MCF 10A (cell line): ENCODE results near the gene TELO2. TPM values are rescaled to one million over a fixed set of nuclear protein-coding genes. Genes with fewer than 3 reads are reported as not detected.

Experiments used
- BruUV-seq: library from RNA; stranded (reverse); fragments of 400-500 nt; replicated peaks from 2 replicates; lab custom pipeline; 2021; lab: Mats Ljungman, UMichigan
- CTCF ChIA-PET: fragments of 300-600 bp; sonication (Branson Sonifier 250); formaldehyde crosslinking; extraction: SDS; loops from one replicate; lab custom pipeline; 2021; ENCODE audit warnings: antibody characterized with exemption, inconsistent platforms; lab: Yijun Ruan, JAX
- POLR2A ChIA-PET: fragments of 300-600, 350-650 bp; sonication (Branson Sonifier 250); formaldehyde crosslinking; extraction: SDS; loops from one replicate; lab custom pipeline; 2020; ENCODE audit warnings: antibody characterized with exemption, inconsistent platforms; lab: Yijun Ruan, JAX
- DNase-seq: peaks from one replicate; pipeline ENCODE4 v3.0.0-alpha.2; 2018; ENCODE audit not compliant: unreplicated experiment
- H3K27ac Mint-ChIP-seq: one replicate; pipeline ENCODE4 v1.8.0; 2022; ENCODE audit warnings: mild to moderate bottlenecking, low read depth, mixed read lengths; ENCODE audit not compliant: unreplicated experiment
- H3K27me3 Mint-ChIP-seq: one replicate; pipeline ENCODE4 v1.8.0; 2022; ENCODE audit warnings: mixed read lengths; ENCODE audit not compliant: insufficient read depth, unreplicated experiment
- H3K36me3 Mint-ChIP-seq: one replicate; pipeline ENCODE4 v1.8.0; 2022; ENCODE audit warnings: mild to moderate bottlenecking, moderate library complexity, mixed read lengths; ENCODE audit not compliant: insufficient read depth, unreplicated experiment
- H3K4me1 Mint-ChIP-seq: one replicate; pipeline ENCODE4 v1.8.0; 2022; ENCODE audit warnings: mixed read lengths; ENCODE audit not compliant: insufficient read depth, unreplicated experiment
- H3K4me3 Mint-ChIP-seq: one replicate; pipeline ENCODE4 v1.8.0; 2022; ENCODE audit warnings: mild to moderate bottlenecking, moderate library complexity, mixed read lengths; ENCODE audit not compliant: unreplicated experiment
- H3K9me3 Mint-ChIP-seq: one replicate; pipeline ENCODE4 v1.8.0; 2022; ENCODE audit warnings: mixed read lengths; ENCODE audit not compliant: unreplicated experiment
- intact Hi-C: fragments of 100-400 bp; cut with micrococcal nuclease; formaldehyde crosslinking; loops from 2 replicates; pipeline ENCODE4 v1.14.1; 2022
- total RNA-seq: library from RNA; stranded (reverse); gene quantifications from 2 replicates; pipeline ENCODE4 v1.2.3, GENCODE V29; 2022
- TF ChIP-seq, protein P1 (sequence below): fragments of 200-600 bp; IDR thresholded peaks from one replicate; pipeline ENCODE4 v1.8.0; 2022; ENCODE audit warnings: antibody characterized with exemption, mild to moderate bottlenecking; ENCODE audit not compliant: unreplicated experiment

The TELO2 gene
- total RNA-seq, 1 experiment from 2014 or later: 31.3 TPM

DNA sequence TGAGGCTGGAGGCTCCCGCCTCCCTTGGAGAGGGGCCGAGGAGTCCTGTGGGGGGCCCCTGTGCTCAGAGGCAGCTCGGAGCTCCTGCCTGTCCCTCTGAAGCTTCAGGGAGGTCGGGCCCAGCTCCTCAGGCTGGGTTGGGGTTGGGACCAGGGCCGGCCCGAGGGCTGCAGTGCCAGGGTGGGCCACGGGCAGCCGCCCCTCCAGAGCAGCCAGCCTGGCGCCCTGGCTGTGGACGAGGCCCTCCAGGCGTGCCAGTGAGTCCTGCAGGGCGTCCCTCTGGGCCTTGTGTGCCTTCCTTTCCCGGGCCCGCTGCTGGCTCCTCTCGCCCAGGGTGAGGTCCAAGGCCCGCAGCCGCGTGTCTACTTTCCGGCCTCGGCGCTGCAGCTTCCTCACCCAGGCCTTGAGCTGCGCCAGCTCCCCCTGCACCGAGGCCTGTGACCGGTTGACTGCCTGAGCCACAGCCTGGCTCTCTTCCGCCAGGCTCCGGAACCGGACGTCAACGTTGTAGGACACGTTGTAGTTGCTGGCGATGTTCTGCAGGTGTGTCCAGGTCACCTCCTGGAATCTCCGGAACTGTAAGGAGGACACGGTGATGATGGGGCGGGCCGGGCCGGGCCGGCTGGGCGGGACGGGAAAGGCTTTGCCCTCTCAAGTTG is 5.6 kb upstream of the TELO2 start:
- ChIA-PET POLR2A (no interaction called here), CTCF (no interaction called here)
- no peak overlapping the region for H3K27ac Mint-ChIP-seq
- H3K27me3 Mint-ChIP-seq: no peaks in the 10 kb centered on the region
- intact Hi-C loops: no loop called here
- H3K4me1 Mint-ChIP-seq: no peaks in the 10 kb centered on the region
- TF ChIP-seq, protein P1, sequence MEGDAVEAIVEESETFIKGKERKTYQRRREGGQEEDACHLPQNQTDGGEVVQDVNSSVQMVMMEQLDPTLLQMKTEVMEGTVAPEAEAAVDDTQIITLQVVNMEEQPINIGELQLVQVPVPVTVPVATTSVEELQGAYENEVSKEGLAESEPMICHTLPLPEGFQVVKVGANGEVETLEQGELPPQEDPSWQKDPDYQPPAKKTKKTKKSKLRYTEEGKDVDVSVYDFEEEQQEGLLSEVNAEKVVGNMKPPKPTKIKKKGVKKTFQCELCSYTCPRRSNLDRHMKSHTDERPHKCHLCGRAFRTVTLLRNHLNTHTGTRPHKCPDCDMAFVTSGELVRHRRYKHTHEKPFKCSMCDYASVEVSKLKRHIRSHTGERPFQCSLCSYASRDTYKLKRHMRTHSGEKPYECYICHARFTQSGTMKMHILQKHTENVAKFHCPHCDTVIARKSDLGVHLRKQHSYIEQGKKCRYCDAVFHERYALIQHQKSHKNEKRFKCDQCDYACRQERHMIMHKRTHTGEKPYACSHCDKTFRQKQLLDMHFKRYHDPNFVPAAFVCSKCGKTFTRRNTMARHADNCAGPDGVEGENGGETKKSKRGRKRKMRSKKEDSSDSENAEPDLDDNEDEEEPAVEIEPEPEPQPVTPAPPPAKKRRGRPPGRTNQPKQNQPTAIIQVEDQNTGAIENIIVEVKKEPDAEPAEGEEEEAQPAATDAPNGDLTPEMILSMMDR: no peak
- no peak for DNase-seq
- no TSS peak for BruUV-seq
- H3K9me3 Mint-ChIP-seq: no peaks in the 10 kb centered on the region
- H3K36me3 Mint-ChIP-seq: no peaks in the 10 kb centered on the region
- no peak overlapping the region for H3K4me3 Mint-ChIP-seq

DNA sequence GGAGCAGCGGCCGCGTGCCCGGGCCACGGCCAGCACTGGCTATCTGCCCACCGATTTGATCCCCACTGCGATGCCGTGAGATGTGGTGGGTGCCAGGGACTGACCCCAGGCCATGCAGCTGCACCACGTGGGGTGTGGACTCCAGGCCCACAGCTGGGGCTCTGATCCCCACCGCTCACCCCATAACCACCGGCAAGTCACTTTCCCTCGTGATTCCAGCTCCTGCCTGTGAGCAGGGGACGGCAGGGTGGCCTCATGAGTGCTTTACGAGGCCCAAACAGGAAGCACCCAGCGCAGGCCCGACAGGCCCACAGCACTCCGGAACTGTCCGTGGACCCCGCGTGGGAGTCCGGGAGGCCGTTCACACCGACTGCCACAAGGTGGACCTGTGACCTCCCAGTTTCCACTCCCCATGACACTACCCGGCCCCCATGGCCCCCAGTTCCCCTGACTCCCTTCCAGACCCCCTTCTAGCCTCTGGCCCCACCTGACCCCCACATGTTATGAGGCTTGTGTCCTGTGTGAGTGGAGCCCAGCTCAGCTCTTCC is 5.0 kb upstream of the TELO2 start:
- no peak overlapping the region for H3K4me3 Mint-ChIP-seq
- no peak for DNase-seq
- TF ChIP-seq, protein P1: no peak
- H3K9me3 Mint-ChIP-seq: no peaks in the 10 kb centered on the region
- intact Hi-C loops: no loop called here
- H3K4me1 Mint-ChIP-seq: no peaks in the 10 kb centered on the region
- no TSS peak for BruUV-seq
- H3K36me3 Mint-ChIP-seq: no peaks in the 10 kb centered on the region
- ChIA-PET POLR2A (no interaction called here), CTCF (no interaction called here)
- H3K27ac Mint-ChIP-seq: no peak overlapping the region
- H3K27me3 Mint-ChIP-seq: no peaks in the 10 kb centered on the region

DNA sequence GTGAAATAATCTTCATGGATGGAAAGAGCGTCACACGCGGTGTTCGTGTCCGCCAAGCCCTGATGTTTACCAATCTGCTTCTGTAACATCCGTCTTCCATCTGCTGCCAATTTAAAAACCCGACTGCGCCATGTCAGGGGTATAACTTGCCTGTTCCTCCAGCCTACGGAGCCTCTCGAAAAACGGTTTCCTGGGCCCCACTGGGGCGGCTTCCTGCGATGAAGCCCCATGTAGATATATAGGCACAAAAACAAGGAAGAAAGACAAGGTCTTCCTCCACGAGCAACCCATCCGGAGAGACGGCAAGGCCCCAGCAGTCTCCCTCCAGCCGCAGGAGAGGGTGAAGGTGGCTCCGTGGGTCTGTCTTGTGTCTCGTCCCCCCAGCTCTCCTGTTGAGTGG is 4.5 kb upstream of the TELO2 start, which contains the start of gene PTX4:
Gene PTX4 (minus strand): TSS at position 326 of the 400 bp plus-strand sequence. CDS start 35 bp downstream, at position 291.
- Mint-ChIP-seq H3K27ac (no peak within 1 kb of the TSS), H3K9me3 (no peaks in the 10 kb centered on the region), H3K4me1 (no peaks in the 10 kb centered on the region), H3K36me3 (no peaks in the 10 kb centered on the region), H3K27me3 (no peaks in the 10 kb centered on the region), H3K4me3 (no peak within 1 kb of the TSS)
- intact Hi-C loops: no loop called here
- DNase-seq: no peak
- BruUV-seq: no TSS peak
- TF ChIP-seq, protein P1: no peak
- POLR2A ChIA-PET: no interaction called here
- CTCF ChIA-PET: no interaction called here

DNA sequence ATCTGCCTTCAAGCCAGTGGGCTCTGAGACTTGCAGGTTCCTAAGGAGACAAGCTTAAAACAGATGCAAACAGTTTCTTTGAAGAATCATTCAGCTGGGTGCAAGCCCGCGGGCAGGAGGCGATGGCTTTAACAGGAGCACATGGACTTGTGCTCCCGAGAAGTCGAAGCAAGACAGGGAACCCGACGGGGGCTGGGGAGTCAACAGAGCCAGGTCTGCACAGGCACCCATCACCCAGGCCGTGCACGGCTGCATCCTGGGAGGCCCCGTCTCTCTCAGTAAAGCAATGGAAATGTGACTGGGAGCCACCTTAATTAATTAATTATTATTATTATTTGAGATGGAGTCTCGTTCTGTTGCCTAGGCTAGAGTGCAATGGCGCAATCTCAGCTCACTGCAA is 4.1 kb upstream of the TELO2 start:
- POLR2A ChIA-PET: no interaction called here
- TF ChIP-seq, protein P1: no peak
- Mint-ChIP-seq H3K9me3 (no peaks in the 10 kb centered on the region), H3K36me3 (no peaks in the 10 kb centered on the region), H3K4me1 (no peaks in the 10 kb centered on the region), H3K27ac (no peak overlapping the region), H3K4me3 (no peak overlapping the region), H3K27me3 (no peaks in the 10 kb centered on the region)
- BruUV-seq: no TSS peak
- CTCF ChIA-PET: interaction anchor here (0.6 kb wide), 1 partner anchor 20 kb away, joined by 3 read pairs; no protein-coding TSS in a partner anchor
- no peak for DNase-seq
- intact Hi-C loops: no loop called here
